Astrocyte (in vitro differentiated cells and primary cell): ENCODE results near the gene CNTN5. TPM values are rescaled to one million over a fixed set of nuclear protein-coding genes. Genes with fewer than 3 reads are reported as not detected.

Experiments
- DNase-seq: peaks from one replicate; pipeline ENCODE4 v3.0.0-alpha.2; 2010; ENCODE audit warnings: low read depth
- FAIRE-seq: peaks from 2 replicates; lab custom pipeline; 2011; peaks lifted over from hg19 to GRCh38; lab: Jason Lieb, UNC
- H2AFZ ChIP-seq: 2 replicates; pipeline ENCODE4 v1.6.0; 2012; ENCODE audit warnings: low read depth, low read length, inconsistent platforms
- H3K27ac ChIP-seq: 2 replicates; pipeline ENCODE4 v1.5.1; 2011; ENCODE audit warnings: low read depth, low read length, inconsistent platforms
- H3K27me3 ChIP-seq: 2 replicates; pipeline ENCODE4 v1.6.0; 2011; ENCODE audit warnings: low read length, inconsistent platforms; ENCODE audit not compliant: insufficient read depth
- H3K36me3 ChIP-seq: 2 replicates; pipeline ENCODE4 v1.5.1; 2011; ENCODE audit warnings: low read length, inconsistent platforms; ENCODE audit not compliant: insufficient read depth
- H3K4me1 ChIP-seq: 2 replicates; pipeline ENCODE4 v1.5.1; 2011; ENCODE audit warnings: low read length, inconsistent platforms; ENCODE audit not compliant: insufficient read depth
- H3K4me2 ChIP-seq: 2 replicates; pipeline ENCODE4 v1.6.0; 2012; ENCODE audit warnings: low read length, inconsistent platforms
- H3K4me3 ChIP-seq: 2 replicates; pipeline ENCODE4 v1.5.1; 2011; ENCODE audit warnings: low read depth, mild to moderate bottlenecking, low read length, inconsistent platforms; ENCODE audit not compliant: insufficient read depth
- H3K79me2 ChIP-seq: 2 replicates; pipeline ENCODE4 v1.6.0; 2012; ENCODE audit warnings: mild to moderate bottlenecking, low read length, inconsistent platforms; ENCODE audit not compliant: insufficient read depth
- H3K9ac ChIP-seq: 2 replicates; pipeline ENCODE4 v1.6.0; 2012; ENCODE audit warnings: mild to moderate bottlenecking, low read length, inconsistent platforms
- H3K9me3 ChIP-seq: 2 replicates; pipeline ENCODE4 v1.5.1; 2012; ENCODE audit warnings: low read depth, mild to moderate bottlenecking, low read length, inconsistent platforms; ENCODE audit not compliant: insufficient read depth
- H4K20me1 ChIP-seq: 2 replicates; pipeline ENCODE4 v1.6.0; 2012; ENCODE audit warnings: low read length, inconsistent platforms; ENCODE audit not compliant: insufficient read depth
- H3K27ac Mint-ChIP-seq: one replicate; pipeline ENCODE4 v1.8.0; 2021; ENCODE audit warnings: mild to moderate bottlenecking, mixed read lengths; ENCODE audit not compliant: unreplicated experiment
- H3K27me3 Mint-ChIP-seq: one replicate; pipeline ENCODE4 v1.8.0; 2021; ENCODE audit warnings: low read depth, mixed read lengths; ENCODE audit not compliant: unreplicated experiment
- H3K36me3 Mint-ChIP-seq: one replicate; pipeline ENCODE4 v1.8.0; 2021; ENCODE audit warnings: low read depth, mixed read lengths; ENCODE audit not compliant: unreplicated experiment
- H3K4me1 Mint-ChIP-seq: one replicate; pipeline ENCODE4 v1.8.0; 2021; ENCODE audit warnings: low read depth, mixed read lengths; ENCODE audit not compliant: unreplicated experiment
- H3K4me3 Mint-ChIP-seq: one replicate; pipeline ENCODE4 v1.8.0; 2021; ENCODE audit warnings: mild to moderate bottlenecking, moderate library complexity, mixed read lengths; ENCODE audit not compliant: unreplicated experiment
- H3K9me3 Mint-ChIP-seq: one replicate; pipeline ENCODE4 v1.8.0; 2021; ENCODE audit warnings: mild to moderate bottlenecking, mixed read lengths; ENCODE audit not compliant: unreplicated experiment
- CTCF ChIP-seq: IDR thresholded peaks from 2 replicates; pipeline ENCODE4 v1.5.1; 2011; ENCODE audit warnings: low read depth, mild to moderate bottlenecking, inconsistent platforms, low read length, moderate library complexity; ENCODE audit not compliant: insufficient read depth
- EZH2 ChIP-seq: IDR thresholded peaks from 2 replicates; pipeline ENCODE4 v1.6.1; 2012; ENCODE audit warnings: mild to moderate bottlenecking, low read length, inconsistent platforms; ENCODE audit not compliant: insufficient read depth
- total RNA-seq: library from RNA; stranded (reverse); gene quantifications from 2 replicates; pipeline ENCODE4 v1.2.1, GENCODE V29; 2021

The CNTN5 gene
- total RNA-seq, 1 donor from 2014 or later: 1.1 TPM

DNA sequence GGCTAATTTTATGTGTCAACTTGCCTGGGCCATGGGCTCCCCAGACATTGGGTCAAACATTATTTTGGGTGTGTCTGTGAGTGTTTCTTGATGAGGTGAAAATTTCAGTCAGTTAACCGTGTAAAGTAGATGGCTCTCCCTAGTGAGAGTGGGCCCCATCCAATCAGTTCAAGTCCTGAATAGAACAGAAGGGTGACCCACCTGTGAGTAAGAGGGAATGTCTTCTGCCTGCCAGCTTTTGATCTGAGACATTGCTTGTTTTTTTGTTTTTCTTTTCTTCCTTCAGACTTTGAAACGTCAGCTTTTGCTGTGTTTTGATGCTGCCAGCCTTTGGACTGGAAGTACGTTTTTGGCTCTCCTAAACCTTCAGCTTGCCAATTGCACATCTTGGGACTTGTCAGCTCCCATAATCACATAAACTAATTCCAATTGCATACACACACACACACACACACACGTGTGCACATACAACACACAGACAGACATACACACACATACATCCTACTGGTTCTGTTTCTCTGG is 300.1 kb downstream of the CNTN5 start:
- no peak overlapping the region for H3K27ac ChIP-seq
- H3K4me3 Mint-ChIP-seq: no peak overlapping the region

GRCh38 chr11:99325847-99326246 is 305.1 kb downstream of the CNTN5 start:
- Histone ChIP-seq H3K79me2 (no peaks in the 10 kb centered on the region), H3K36me3 (no peaks in the 10 kb centered on the region), H3K4me1 (peaks cover 5% of the 10 kb centered on the region), H3K4me2 (peak overlapping the region; percentile 74), H3K27ac (peak overlapping the region; percentile 75), H2AFZ (peak overlapping the region; percentile 43), H3K9ac (peak overlapping the region; percentile 20), H3K9me3 (no peaks in the 10 kb centered on the region), H3K4me3 (peak overlapping the region; percentile 37), H3K27me3 (no peaks in the 10 kb centered on the region), H4K20me1 (no peaks in the 10 kb centered on the region)
- H3K4me1 Mint-ChIP-seq: peaks cover 5% of the 10 kb centered on the region
- no peaks in the 10 kb centered on the region for H3K36me3 Mint-ChIP-seq
- no peak overlapping the region for H3K4me3 Mint-ChIP-seq
- FAIRE-seq (peak; percentile 32), DNase-seq (peak; percentile 81)
- H3K27me3 Mint-ChIP-seq: no peaks in the 10 kb centered on the region
- TF ChIP-seq CTCF: no peak
- H3K27ac Mint-ChIP-seq: peak overlapping the region; percentile 97
- H3K9me3 Mint-ChIP-seq: no peaks in the 10 kb centered on the region

More for the DNA sequence above, 300.1 kb downstream of the CNTN5 start:
- Histone ChIP-seq H3K27me3 (no peaks in the 10 kb centered on the region), H3K79me2 (no peaks in the 10 kb centered on the region), H3K4me3 (no peak overlapping the region), H3K9me3 (no peaks in the 10 kb centered on the region), H3K4me2 (no peak overlapping the region), H3K36me3 (no peaks in the 10 kb centered on the region), H3K4me1 (no peaks in the 10 kb centered on the region), H4K20me1 (no peaks in the 10 kb centered on the region), H3K9ac (no peak overlapping the region), H2AFZ (peak overlapping the region; percentile 14)
- Mint-ChIP-seq H3K9me3 (no peaks in the 10 kb centered on the region), H3K36me3 (no peaks in the 10 kb centered on the region), H3K27me3 (no peaks in the 10 kb centered on the region), H3K27ac (no peak overlapping the region), H3K4me1 (peaks cover 2% of the 10 kb centered on the region)
- FAIRE-seq (no peak), DNase-seq (no peak)
- TF ChIP-seq CTCF: no peak
- no peak for TF ChIP-seq EZH2

DNA sequence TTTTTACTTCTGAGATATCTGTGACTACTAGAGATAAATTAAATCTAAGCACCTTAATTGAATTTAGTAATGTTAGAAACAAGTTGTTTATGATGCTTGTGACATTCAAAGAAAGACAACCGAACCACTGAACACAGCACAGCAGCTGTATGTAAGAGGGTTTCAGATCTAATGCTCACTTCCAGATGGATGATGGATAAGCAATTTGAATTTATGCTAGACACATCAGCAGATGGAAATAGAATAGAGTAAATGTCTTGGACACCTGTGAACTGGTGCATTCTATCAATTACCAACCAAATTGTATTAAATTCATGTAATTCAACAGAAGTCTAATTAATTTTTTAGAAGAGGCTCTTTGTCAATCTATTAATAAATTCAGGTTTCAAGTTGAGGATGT is 306.3 kb downstream of the CNTN5 start:
- no peaks in the 10 kb centered on the region for H3K27me3 Mint-ChIP-seq
- H3K27ac Mint-ChIP-seq: no peak overlapping the region
- no peak overlapping the region for H3K27ac ChIP-seq
- H3K36me3 ChIP-seq: no peaks in the 10 kb centered on the region
- FAIRE-seq: no peak
- no peak overlapping the region for H3K4me3 Mint-ChIP-seq
- TF ChIP-seq CTCF (no peak), EZH2 (no peak)
- peaks cover 5% of the 10 kb centered on the region for H3K4me1 ChIP-seq
- no peaks in the 10 kb centered on the region for H3K9me3 ChIP-seq
- no peaks in the 10 kb centered on the region for H3K27me3 ChIP-seq
- no peak overlapping the region for H2AFZ ChIP-seq
- no peak overlapping the region for H3K4me2 ChIP-seq
- no peaks in the 10 kb centered on the region for H3K79me2 ChIP-seq
- no peak overlapping the region for H3K9ac ChIP-seq
- no peak overlapping the region for H3K4me3 ChIP-seq
- H4K20me1 ChIP-seq: no peaks in the 10 kb centered on the region
- no peak for DNase-seq
- no peaks in the 10 kb centered on the region for H3K9me3 Mint-ChIP-seq
- peaks cover 5% of the 10 kb centered on the region for H3K4me1 Mint-ChIP-seq
- no peaks in the 10 kb centered on the region for H3K36me3 Mint-ChIP-seq
